Measurements from ENCODE around the gene ENO4.
A peak's percentile ranks its signal among the peaks of the same experiment; 100 is the strongest.

Gene ENO4

GRCh38 chr10:116848032-116848943 lies 1.0 kb upstream of the ENO4 start:
- no peaks in the 10 kb centered on the region for H3K9me3 ChIP-seq
- H3K4me1 ChIP-seq, result no peaks in the 10 kb centered on the region
- DNase-seq, result no peak
- no peak for TF ChIP-seq CTCF (IDR thresholded peaks at IDR 0.05; ENCODE audit: low read depth, low read length)
- H3K36me3 ChIP-seq, result no peaks in the 10 kb centered on the region
- H3K27me3 ChIP-seq, result peaks cover 30% of the 10 kb centered on the region
- H3K4me3 ChIP-seq (ENCODE audit: low read depth, low read length), result peak overlapping the region; percentile 51

GRCh38 chr10:116848944-116849247 lies 403 bp upstream of the ENO4 start:
- Histone ChIP-seq H3K27me3 (peaks cover 30% of the 10 kb centered on the region), H3K4me1 (no peaks in the 10 kb centered on the region), H3K4me3 (ENCODE audit: low read depth, low read length) (peak overlapping the region; percentile 51), H3K36me3 (no peaks in the 10 kb centered on the region), H3K9me3 (no peaks in the 10 kb centered on the region)
- TF ChIP-seq CTCF (IDR thresholded peaks at IDR 0.05; ENCODE audit: low read depth, low read length), result no peak
- no peak for DNase-seq

GRCh38 chr10:116850058-116850611 lies 836 bp downstream of the ENO4 start:
- Histone ChIP-seq H3K27me3 (peaks cover 30% of the 10 kb centered on the region), H3K9me3 (no peaks in the 10 kb centered on the region), H3K36me3 (no peaks in the 10 kb centered on the region), H3K4me3 (ENCODE audit: low read depth, low read length) (no peak overlapping the region), H3K4me1 (no peaks in the 10 kb centered on the region)
- TF ChIP-seq CTCF (IDR thresholded peaks at IDR 0.05; ENCODE audit: low read depth, low read length), result no peak
- no peak for DNase-seq

- Histone ChIP-seq H3K9me3 (no peaks in the 10 kb centered on the region), H3K27me3 (peaks cover 27% of the 10 kb centered on the region), H3K4me1 (no peaks in the 10 kb centered on the region), H3K4me3 (ENCODE audit: low read depth, low read length) (no peak overlapping the region), H3K36me3 (no peaks in the 10 kb centered on the region)
- no peak for DNase-seq
- no peak for TF ChIP-seq CTCF (IDR thresholded peaks at IDR 0.05; ENCODE audit: low read depth, low read length)
Observed at GRCh38 chr10:116852246-116852645, 2.9 kb downstream of the ENO4 start.

- no peaks in the 10 kb centered on the region for H3K9me3 ChIP-seq
- H3K4me1 ChIP-seq, result no peaks in the 10 kb centered on the region
- peaks cover 21% of the 10 kb centered on the region for H3K27me3 ChIP-seq
- no peak overlapping the region for H3K4me3 ChIP-seq (ENCODE audit: low read depth, low read length)
- no peaks in the 10 kb centered on the region for H3K36me3 ChIP-seq
- DNase-seq, result no peak
- TF ChIP-seq CTCF (IDR thresholded peaks at IDR 0.05; ENCODE audit: low read depth, low read length), result no peak
Observed at GRCh38 chr10:116853287-116853686, 4.0 kb downstream of the ENO4 start.

- Histone ChIP-seq H3K9me3 (no peaks in the 10 kb centered on the region), H3K36me3 (no peaks in the 10 kb centered on the region), H3K4me1 (no peaks in the 10 kb centered on the region), H3K27me3 (peaks cover 17% of the 10 kb centered on the region), H3K4me3 (ENCODE audit: low read depth, low read length) (no peak overlapping the region)
- DNase-seq, result no peak
- no peak for TF ChIP-seq CTCF (IDR thresholded peaks at IDR 0.05; ENCODE audit: low read depth, low read length)
Observed at GRCh38 chr10:116853701-116854100, 4.4 kb downstream of the ENO4 start.

Measured in BE2C (cell line).